Right cardiac atrium (tissue), 5 donors: ENCODE data around the gene ITPRIP. TPM values are rescaled to one million over a fixed set of nuclear protein-coding genes. Genes with fewer than 3 reads are reported as not detected.

Experiments used
- ATAC-seq, 2 donors: fragments of 200-7000 bp; cut with Tn5 transposase; one replicate each; pipeline versions ENCODE4 v1.8.0 to v1.9.1; 2020; ENCODE audit warnings: moderate library complexity in 2 of 2, mild to moderate bottlenecking in 1 of 2
- DNase-seq, 3 donors: peaks; one replicate each; pipeline ENCODE4 v3.0.0-alpha.2; 2020
- H3K27ac ChIP-seq: one replicate; pipeline ENCODE4 v1.5.1; 2013; ENCODE audit warnings: mild to moderate bottlenecking, low read length, control low read depth, moderate library complexity
- H3K27me3 ChIP-seq: one replicate; pipeline ENCODE4 v1.6.1; 2013; ENCODE audit not compliant: control insufficient read depth, insufficient read depth
- H3K4me1 ChIP-seq: one replicate; pipeline ENCODE4 v1.6.1; 2013; ENCODE audit warnings: low read length; ENCODE audit not compliant: control insufficient read depth, insufficient read depth
- H3K4me3 ChIP-seq: one replicate; pipeline ENCODE4 v1.5.1; 2013; ENCODE audit warnings: low read length, control low read depth
- H3K9me3 ChIP-seq: one replicate; pipeline ENCODE4 v1.6.1; 2013; ENCODE audit warnings: low read length; ENCODE audit not compliant: control insufficient read depth
- WGBS: extraction: QIAGEN DNeasy Blood & Tissue Kit; methylation state at CpG from one replicate; pipeline ENCODE4 v1.1.7; 2013; 5-methylcytosine and 5-hydroxymethylcytosine counted together
- intact Hi-C, 4 donors: fragments of 100-400 bp; cut with DNase I; formaldehyde crosslinking; loops; one replicate each; pipeline versions ENCODE4 v1.11.0 to v1.14.0; 2022 to 2023
- polyA plus RNA-seq: library from polyadenylated mRNA; stranded (reverse); fragments of 200-250 nt; gene quantifications from one replicate; pipeline ENCODE4 v1.2.3, GENCODE V29; 2013
- total RNA-seq, 4 donors: library from RNA; stranded (reverse); fragmentation: NEBNext Ultra II Directional; extraction: Animal tissue kit (Norgen Biotek cat#: 25700); gene quantifications; one replicate each; pipeline ENCODE4 v1.2.1, GENCODE V29; 2021
- donor health status: healthy with polysubstance abuse.
- donor health status: DM: no; HTN: yes; CAD: no.
- donor health status: DM: no; HTN: no; CAD: no.
- donor health status: DM: no; HTN: yes; CAD: no; lungs with severe emphysema.
- donor health status: DM: yes; HTN: yes; CAD: no.

The ITPRIP gene
- total and polyA plus RNA-seq, 5 donors: 29.1 to 83.3 (median 42.7) TPM

- Histone ChIP-seq H3K9me3 (no peaks in the 10 kb centered on the region), H3K4me1 (peaks cover 68% of the 10 kb centered on the region), H3K4me3 (no peak overlapping the region), H3K27ac (peak overlapping the region; percentile 76), H3K27me3 (no peaks in the 10 kb centered on the region)
- WGBS: 50% methylated on average over 11 of the region's 11 CpGs
- DNase-seq: peak in 1 of 3 donors; percentile 50
- intact Hi-C loops: no loop called here
- ATAC-seq: peak; percentile 5 to 30
These were observed 5.8 kb downstream of the ITPRIP start for GRCh38 chr10:104332243-104333031.

- WGBS: 17% methylated on average over 9 of the region's 9 CpGs
- peak; percentile 50 to 55 for ATAC-seq
- Histone ChIP-seq H3K4me1 (peaks cover 79% of the 10 kb centered on the region), H3K4me3 (no peak overlapping the region), H3K9me3 (no peaks in the 10 kb centered on the region), H3K27me3 (no peaks in the 10 kb centered on the region), H3K27ac (peak overlapping the region; percentile 98)
- DNase-seq: peak; percentile 75 to 83 (median 75)
- intact Hi-C loops: no loop called here
These were observed 6.9 kb downstream of the ITPRIP start for GRCh38 chr10:104331208-104331838.

GRCh38 chr10:104330168-104331110, 7.8 kb downstream of the ITPRIP start:
- Histone ChIP-seq H3K9me3 (no peaks in the 10 kb centered on the region), H3K4me1 (peaks cover 81% of the 10 kb centered on the region), H3K27ac (peak overlapping the region; percentile 98), H3K27me3 (no peaks in the 10 kb centered on the region), H3K4me3 (no peak overlapping the region)
- DNase-seq: peak in 2 of 3 donors; percentile 78 to 89
- intact Hi-C loops: no loop called here
- ATAC-seq: peak; percentile 17 to 45
- 10% methylated on average over 8 of the region's 8 CpGs for WGBS

GRCh38 chr10:104329735-104330134, 8.5 kb downstream of the ITPRIP start:
- DNase-seq: peak in 1 of 3 donors; percentile 34
- H3K4me3 ChIP-seq: no peak overlapping the region
- ATAC-seq: peak in 1 of 2 donors; percentile 0
- no peaks in the 10 kb centered on the region for H3K9me3 ChIP-seq
- intact Hi-C loops: no loop called here
- no peaks in the 10 kb centered on the region for H3K27me3 ChIP-seq
- WGBS: 17% methylated on average over 3 of the region's 3 CpGs
- H3K27ac ChIP-seq: peak overlapping the region; percentile 98
- peaks cover 83% of the 10 kb centered on the region for H3K4me1 ChIP-seq

DNA sequence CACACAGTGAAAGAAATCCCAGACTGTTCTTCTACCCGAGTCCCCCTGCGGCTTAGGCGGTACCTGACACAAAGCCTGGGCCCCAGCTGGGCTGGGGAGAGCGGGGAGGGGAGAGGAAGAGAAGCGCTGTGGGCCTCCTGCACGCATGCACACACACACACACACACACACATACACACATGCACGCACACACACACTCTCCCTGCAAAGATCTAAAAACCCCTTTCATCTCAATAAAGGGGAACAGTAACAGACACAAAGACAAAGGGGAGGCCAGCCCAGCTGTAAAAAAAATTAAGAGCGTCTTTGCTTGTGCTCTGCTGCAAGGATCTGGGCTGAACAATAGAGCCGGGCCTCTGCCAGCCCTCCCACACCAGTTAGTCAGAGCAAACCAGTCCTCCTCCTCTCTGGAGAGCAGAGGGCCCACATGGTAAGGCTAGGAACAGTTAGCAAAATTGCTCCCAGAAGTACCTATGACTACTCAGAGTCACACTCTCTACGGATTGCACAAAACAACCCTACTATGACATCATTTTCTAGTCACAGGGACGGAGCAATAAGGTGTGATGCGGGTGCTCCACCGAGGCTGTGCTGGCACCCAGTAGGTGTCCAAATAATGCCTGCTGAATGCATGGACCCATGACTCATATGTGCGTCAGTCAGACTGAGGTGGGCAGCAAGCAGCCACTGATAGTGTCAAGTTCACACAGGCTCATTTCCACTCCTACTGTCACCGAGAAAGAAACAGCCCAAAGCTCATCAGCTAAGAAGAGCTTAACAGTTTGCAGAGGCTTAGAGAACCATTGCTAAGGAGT, 9.2 kb downstream of the ITPRIP start:
- ATAC-seq (peak; percentile 6 to 58), DNase-seq (peak in 2 of 3 donors; percentile 74 to 78)
- peak overlapping the region; percentile 98 for H3K27ac ChIP-seq
- peak overlapping the region; percentile 26 for H3K4me3 ChIP-seq
- no peaks in the 10 kb centered on the region for H3K9me3 ChIP-seq
- H3K4me1 ChIP-seq: peaks cover 83% of the 10 kb centered on the region
- no peaks in the 10 kb centered on the region for H3K27me3 ChIP-seq
- WGBS: 12% methylated on average over 15 of the region's 15 CpGs
- intact Hi-C loops: no loop called here

DNA sequence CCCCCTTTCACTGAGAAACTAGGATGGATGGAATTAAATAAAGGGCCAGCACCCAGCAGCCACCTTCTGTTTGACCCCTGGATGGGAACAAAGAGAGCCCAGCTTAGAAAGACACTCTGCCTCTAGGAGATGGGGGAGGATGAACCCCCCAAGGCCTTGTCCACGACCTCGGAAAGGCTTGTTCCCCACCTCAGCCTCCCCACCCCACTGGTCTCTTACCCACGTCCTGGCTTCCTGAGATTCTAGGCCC, 9.7 kb downstream of the ITPRIP start:
- no peaks in the 10 kb centered on the region for H3K27me3 ChIP-seq
- intact Hi-C loops: no loop called here
- peaks cover 83% of the 10 kb centered on the region for H3K4me1 ChIP-seq
- H3K9me3 ChIP-seq: no peaks in the 10 kb centered on the region
- 7% methylated on average over 3 of the region's 3 CpGs for WGBS
- H3K4me3 ChIP-seq: peak overlapping the region; percentile 26
- DNase-seq (no peak), ATAC-seq (no peak)
- H3K27ac ChIP-seq: peak overlapping the region; percentile 98

- Histone ChIP-seq H3K27ac (peak overlapping the region; percentile 98), H3K4me3 (peak overlapping the region; percentile 26), H3K9me3 (no peaks in the 10 kb centered on the region), H3K4me1 (peaks cover 81% of the 10 kb centered on the region), H3K27me3 (no peaks in the 10 kb centered on the region)
- intact Hi-C loops: no loop called here
- 17% methylated on average over 20 of the region's 20 CpGs for WGBS
- ATAC-seq: peak in 1 of 2 donors; percentile 3
- peak; percentile 74 to 82 (median 78) for DNase-seq
These were observed 10.3 kb downstream of the ITPRIP start for GRCh38 chr10:104327745-104328645.

DNA sequence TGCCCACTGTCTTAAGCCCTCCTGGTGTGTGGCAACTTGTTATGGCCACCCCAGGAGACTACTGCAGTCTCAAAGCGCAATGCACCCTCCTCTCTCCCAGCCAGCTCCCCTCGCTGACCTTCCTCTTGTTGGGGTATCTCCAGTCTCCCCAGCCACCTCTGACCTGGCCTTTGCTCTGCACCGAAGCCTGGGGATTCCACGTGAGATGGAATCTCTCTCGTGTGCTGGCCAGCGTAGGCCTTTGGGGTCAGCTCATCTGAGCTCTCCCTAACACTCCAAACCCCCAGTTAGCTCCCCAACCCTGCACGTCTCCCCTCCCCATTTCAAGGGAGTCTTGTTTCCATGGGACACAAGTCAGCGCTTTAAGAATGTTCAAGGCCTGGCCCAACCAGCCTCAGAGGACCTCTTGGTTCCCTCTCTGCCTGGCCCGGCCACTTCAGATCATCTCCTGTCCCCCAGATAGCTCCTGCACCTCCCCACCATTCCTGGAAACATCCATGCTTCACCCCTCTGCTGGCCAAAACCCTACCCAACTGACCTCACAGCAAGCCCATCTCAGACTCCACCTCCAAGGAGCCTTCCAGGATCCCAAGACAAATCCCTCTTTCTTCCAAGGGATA, 11.2 kb downstream of the ITPRIP start:
- Histone ChIP-seq H3K27me3 (no peaks in the 10 kb centered on the region), H3K4me1 (peaks cover 82% of the 10 kb centered on the region), H3K27ac (peak overlapping the region; percentile 98), H3K4me3 (no peak overlapping the region), H3K9me3 (no peaks in the 10 kb centered on the region)
- WGBS: 76% methylated on average over 9 of the region's 9 CpGs
- peak in 1 of 3 donors; percentile 29 for DNase-seq
- no peak for ATAC-seq
- intact Hi-C loops: no loop called here
